CD14-positive monocyte (primary cell): Measurements from ENCODE around the gene INO80D. TPM values are rescaled to one million over a fixed set of nuclear protein-coding genes. Genes with fewer than 3 reads are reported as not detected.
"Not testable (repeated sequence)": the region's sequence is repeated elsewhere in the genome, so short reads cannot be mapped to it uniquely, and the experiment has no call there.

Source experiments
- DNase-seq, 3 donors: peaks; one replicate each; pipeline ENCODE4 v3.0.0-alpha.2; 2011 to 2022
- H2AFZ ChIP-seq: 2 replicates; pipeline ENCODE4 v1.6.0; 2012; ENCODE audit warnings: mild to moderate bottlenecking, low read depth, low read length, inconsistent platforms; ENCODE audit not compliant: insufficient read depth, poor library complexity, severe bottlenecking
- H3K27ac ChIP-seq, 2 donors: 1 replicate in 1 of 2; 2 replicates in 1 of 2; pipeline ENCODE4 v1.5.1; 2012 to 2013; ENCODE audit warnings: low read length in 2 of 2, control low read depth in 1 of 2, inconsistent platforms in 1 of 2, low read depth in 1 of 2, mild to moderate bottlenecking in 1 of 2
- H3K27me3 ChIP-seq, 2 donors: one replicate each; pipeline versions ENCODE4 v1.6.0 to v1.6.1; 2011 to 2013; ENCODE audit warnings: low read length in 2 of 2; ENCODE audit not compliant: control insufficient read depth in 2 of 2, insufficient read depth in 2 of 2
- H3K36me3 ChIP-seq, 2 donors: replicated peaks in 1 of 2; 1 replicate in 1 of 2; 2 replicates in 1 of 2; pipeline versions ENCODE4 v1.5.1 to v1.6.1; 2012 to 2013; ENCODE audit warnings: low read length in 2 of 2, control low read depth in 1 of 2, inconsistent platforms in 1 of 2, mild to moderate bottlenecking in 1 of 2; ENCODE audit not compliant: insufficient read depth in 2 of 2, control insufficient read depth in 1 of 2
- H3K4me1 ChIP-seq, 2 donors: 1 replicate in 1 of 2; 2 replicates in 1 of 2; pipeline versions ENCODE4 v1.5.1 to v1.6.1; 2012 to 2013; ENCODE audit warnings: low read length in 2 of 2, control low read depth in 1 of 2, inconsistent platforms in 1 of 2, mild to moderate bottlenecking in 1 of 2, moderate library complexity in 1 of 2; ENCODE audit not compliant: insufficient read depth in 2 of 2, control insufficient read depth in 1 of 2
- H3K4me2 ChIP-seq: replicated peaks from 2 replicates; pipeline ENCODE3; 2012; ENCODE audit warnings: low read length, moderate library complexity, mild to moderate bottlenecking; ENCODE audit not compliant: poor library complexity, severe bottlenecking; ENCODE audit errors: extremely low read depth
- H3K4me3 ChIP-seq, 3 experiments: fragments of 200-600 bp in 1 of 3; sonication (generic) in 1 of 3; replicated peaks in 1 of 3; 1 replicate in 2 of 3; 2 replicates in 1 of 3; pipeline ENCODE4 v1.5.1; 2011 to 2013; ENCODE audit warnings: low read length in 3 of 3, mild to moderate bottlenecking in 3 of 3, control low read depth in 2 of 3, low read depth in 2 of 3, inconsistent platforms in 1 of 3, moderate library complexity in 1 of 3
- H3K79me2 ChIP-seq: 2 replicates; pipeline ENCODE4 v1.6.0; 2012; ENCODE audit warnings: mild to moderate bottlenecking, control low read depth, inconsistent platforms, low read length, moderate library complexity; ENCODE audit not compliant: insufficient read depth
- H3K9ac ChIP-seq: 2 replicates; pipeline ENCODE4 v1.6.0; 2017; ENCODE audit warnings: low read length, mild to moderate bottlenecking; ENCODE audit not compliant: insufficient read depth, poor library complexity, severe bottlenecking
- H3K9me3 ChIP-seq, 2 donors: replicated peaks in 1 of 2; 1 replicate in 1 of 2; 2 replicates in 1 of 2; pipeline versions ENCODE4 v1.5.1 to v1.6.1; 2012 to 2013; ENCODE audit warnings: low read length in 2 of 2, control low read depth in 1 of 2; ENCODE audit not compliant: control insufficient read depth in 1 of 2, insufficient read depth in 1 of 2
- H4K20me1 ChIP-seq: 2 replicates; pipeline ENCODE4 v1.6.0; 2012; ENCODE audit warnings: mild to moderate bottlenecking, low read length, control low read depth, moderate library complexity; ENCODE audit not compliant: insufficient read depth
- H3K27ac Mint-ChIP-seq, 7 donors: one replicate each; pipeline ENCODE4 v1.8.0; 2020; ENCODE audit warnings: mild to moderate bottlenecking in 7 of 7, mixed read lengths in 7 of 7, moderate library complexity in 6 of 7, inconsistent platforms in 2 of 7
- H3K27me3 Mint-ChIP-seq, 3 donors: one replicate each; pipeline ENCODE4 v1.8.0; 2021 to 2022; ENCODE audit warnings: low read depth in 3 of 3, mild to moderate bottlenecking in 3 of 3, mixed read lengths in 3 of 3, moderate library complexity in 3 of 3, inconsistent platforms in 1 of 3
- H3K36me3 Mint-ChIP-seq, 2 donors: one replicate each; pipeline ENCODE4 v1.8.0; 2020; ENCODE audit warnings: mixed read lengths in 2 of 2, inconsistent platforms in 1 of 2, mild to moderate bottlenecking in 1 of 2
- H3K4me1 Mint-ChIP-seq: one replicate; pipeline ENCODE4 v1.8.0; 2020; ENCODE audit warnings: mild to moderate bottlenecking, mixed read lengths
- H3K4me3 Mint-ChIP-seq, 2 donors: one replicate each; pipeline ENCODE4 v1.8.0; 2020; ENCODE audit warnings: mild to moderate bottlenecking in 2 of 2, mixed read lengths in 2 of 2, moderate library complexity in 1 of 2
- H3K9me3 Mint-ChIP-seq, 7 donors: one replicate each; pipeline ENCODE4 v1.8.0; 2020 to 2022; ENCODE audit warnings: mixed read lengths in 7 of 7, mild to moderate bottlenecking in 6 of 7, moderate library complexity in 6 of 7, inconsistent platforms in 2 of 7
- WGBS: methylation state at CpG from one replicate; pipeline ENCODE4 v1.1.5; 2013; ENCODE audit warnings: missing lambda C conversion rate; ENCODE audit not compliant: insufficient coverage; 5-methylcytosine and 5-hydroxymethylcytosine counted together
- intact Hi-C, 2 donors: fragments of 100-400 bp; cut with micrococcal nuclease; formaldehyde crosslinking; loops; one replicate each; pipeline versions ENCODE4 v1.15.0 to v1.15.1; 2023
- polyA plus RNA-seq, 3 donors: library from polyadenylated mRNA; depleted of rRNA in 1 of 3; unstranded in 2 of 3; stranded (reverse) in 1 of 3; fragments of 300-500 nt in 2 of 3; fragments of >200 nt in 1 of 3; fragmentation: Illumina TruSeq in 2 of 3; gene quantifications; 1 replicate in 2 of 3; 2 replicates in 1 of 3; pipeline ENCODE4 v1.2.3, GENCODE V29; 2012 to 2021
- TF ChIP-seq, protein P1 (sequence below): fragments of 200-600 bp; IDR thresholded peaks from one replicate; pipeline ENCODE4 v1.8.0; 2022; ENCODE audit warnings: antibody characterized with exemption, mild to moderate bottlenecking

Gene INO80D
- polyA plus RNA-seq, 3 donors: 3.8 to 6.1 (median 4.4) TPM

DNA sequence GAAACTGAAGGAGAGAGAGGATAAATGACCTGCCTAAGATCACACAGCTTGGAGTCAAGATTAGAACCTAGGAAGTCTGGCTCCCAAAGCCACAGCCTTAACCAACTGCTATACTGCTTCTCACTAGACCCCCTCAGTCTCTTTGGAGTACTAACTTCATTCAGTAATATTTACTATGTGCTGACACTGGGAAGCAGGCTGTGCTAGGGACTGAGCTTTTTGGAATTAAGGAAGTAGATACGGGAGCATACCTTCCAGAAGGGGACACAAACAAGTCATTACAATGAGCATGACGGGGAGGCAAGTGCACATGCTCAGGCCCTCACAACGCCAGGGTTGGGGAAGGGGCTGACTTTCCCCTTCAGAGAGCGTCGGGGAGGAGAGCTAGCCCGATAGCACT is 97.7 kb downstream of the INO80D start:
- 82% methylated on average over 3 of the region's 6 CpGs for WGBS
- H3K4me3 ChIP-seq: no peak overlapping the region
- no peak overlapping the region for H3K27ac ChIP-seq
- no peaks in the 10 kb centered on the region for H3K27me3 Mint-ChIP-seq
- no peak overlapping the region for H3K4me2 ChIP-seq
- no peaks in the 10 kb centered on the region for H3K9me3 Mint-ChIP-seq
- no peaks in the 10 kb centered on the region for H3K9me3 ChIP-seq
- H3K79me2 ChIP-seq: no peaks in the 10 kb centered on the region
- TF ChIP-seq, protein P1, sequence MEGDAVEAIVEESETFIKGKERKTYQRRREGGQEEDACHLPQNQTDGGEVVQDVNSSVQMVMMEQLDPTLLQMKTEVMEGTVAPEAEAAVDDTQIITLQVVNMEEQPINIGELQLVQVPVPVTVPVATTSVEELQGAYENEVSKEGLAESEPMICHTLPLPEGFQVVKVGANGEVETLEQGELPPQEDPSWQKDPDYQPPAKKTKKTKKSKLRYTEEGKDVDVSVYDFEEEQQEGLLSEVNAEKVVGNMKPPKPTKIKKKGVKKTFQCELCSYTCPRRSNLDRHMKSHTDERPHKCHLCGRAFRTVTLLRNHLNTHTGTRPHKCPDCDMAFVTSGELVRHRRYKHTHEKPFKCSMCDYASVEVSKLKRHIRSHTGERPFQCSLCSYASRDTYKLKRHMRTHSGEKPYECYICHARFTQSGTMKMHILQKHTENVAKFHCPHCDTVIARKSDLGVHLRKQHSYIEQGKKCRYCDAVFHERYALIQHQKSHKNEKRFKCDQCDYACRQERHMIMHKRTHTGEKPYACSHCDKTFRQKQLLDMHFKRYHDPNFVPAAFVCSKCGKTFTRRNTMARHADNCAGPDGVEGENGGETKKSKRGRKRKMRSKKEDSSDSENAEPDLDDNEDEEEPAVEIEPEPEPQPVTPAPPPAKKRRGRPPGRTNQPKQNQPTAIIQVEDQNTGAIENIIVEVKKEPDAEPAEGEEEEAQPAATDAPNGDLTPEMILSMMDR: no peak
- H3K4me3 Mint-ChIP-seq: no peak overlapping the region
- H3K36me3 Mint-ChIP-seq: peaks cover 4 to 16% of the 10 kb centered on the region in 2 donors
- intact Hi-C loops: no loop called here
- DNase-seq: no peak
- H3K4me1 Mint-ChIP-seq: peaks cover 6% of the 10 kb centered on the region
- no peaks in the 10 kb centered on the region for H3K4me1 ChIP-seq
- no peak overlapping the region for H3K27ac Mint-ChIP-seq
- no peaks in the 10 kb centered on the region for H4K20me1 ChIP-seq
- no peak overlapping the region for H2AFZ ChIP-seq
- H3K9ac ChIP-seq: no peak overlapping the region
- H3K27me3 ChIP-seq: no peaks in the 10 kb centered on the region
- peaks cover 0 to 31% of the 10 kb centered on the region in 2 donors for H3K36me3 ChIP-seq

DNA sequence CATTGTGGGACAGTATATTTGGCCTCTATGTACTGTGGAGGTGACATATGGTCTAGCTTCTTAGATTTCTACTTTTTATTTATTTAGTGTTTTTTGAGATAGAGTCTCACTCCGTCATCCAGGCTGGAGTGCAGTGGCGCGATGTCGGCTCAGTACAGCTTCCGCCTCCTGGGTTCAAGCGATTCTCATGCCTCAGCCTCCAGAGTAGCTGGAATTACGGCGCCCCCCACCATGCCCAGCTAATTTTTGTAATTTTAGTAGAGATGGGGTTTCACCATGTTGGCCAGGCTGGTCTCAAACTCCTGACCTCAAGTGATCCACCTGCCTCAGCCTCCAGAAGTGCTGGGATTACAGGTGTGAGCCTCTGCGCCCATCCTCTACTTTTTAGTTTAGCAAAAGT is 99.6 kb downstream of the INO80D start:
- DNase-seq, H2AFZ ChIP-seq, H3K4me3 Mint-ChIP-seq, H3K4me2 ChIP-seq, H3K4me1 Mint-ChIP-seq, intact Hi-C loops, H3K9me3 ChIP-seq, H3K4me1 ChIP-seq, H4K20me1 ChIP-seq, H3K4me3 ChIP-seq, H3K9ac ChIP-seq, H3K9me3 Mint-ChIP-seq, H3K36me3 Mint-ChIP-seq, H3K27ac ChIP-seq, H3K27me3 Mint-ChIP-seq, H3K27ac Mint-ChIP-seq, H3K79me2 ChIP-seq, H3K27me3 ChIP-seq: not testable (repeated sequence)
- H3K36me3 ChIP-seq: peaks cover 0 to 14% of the 10 kb centered on the region in 2 donors
- WGBS: 100% methylated on average over 7 of the region's 9 CpGs
